ENCODE measurements around the gene LMCD1. TPM values are rescaled to one million over a fixed set of nuclear protein-coding genes. Genes with fewer than 3 reads are reported as not detected.

The LMCD1 gene
- total and polyA plus RNA-seq, 2 of the 4 experiments (the other 2 are of a cell fraction), result 50.0 to 53.8 TPM

DNA sequence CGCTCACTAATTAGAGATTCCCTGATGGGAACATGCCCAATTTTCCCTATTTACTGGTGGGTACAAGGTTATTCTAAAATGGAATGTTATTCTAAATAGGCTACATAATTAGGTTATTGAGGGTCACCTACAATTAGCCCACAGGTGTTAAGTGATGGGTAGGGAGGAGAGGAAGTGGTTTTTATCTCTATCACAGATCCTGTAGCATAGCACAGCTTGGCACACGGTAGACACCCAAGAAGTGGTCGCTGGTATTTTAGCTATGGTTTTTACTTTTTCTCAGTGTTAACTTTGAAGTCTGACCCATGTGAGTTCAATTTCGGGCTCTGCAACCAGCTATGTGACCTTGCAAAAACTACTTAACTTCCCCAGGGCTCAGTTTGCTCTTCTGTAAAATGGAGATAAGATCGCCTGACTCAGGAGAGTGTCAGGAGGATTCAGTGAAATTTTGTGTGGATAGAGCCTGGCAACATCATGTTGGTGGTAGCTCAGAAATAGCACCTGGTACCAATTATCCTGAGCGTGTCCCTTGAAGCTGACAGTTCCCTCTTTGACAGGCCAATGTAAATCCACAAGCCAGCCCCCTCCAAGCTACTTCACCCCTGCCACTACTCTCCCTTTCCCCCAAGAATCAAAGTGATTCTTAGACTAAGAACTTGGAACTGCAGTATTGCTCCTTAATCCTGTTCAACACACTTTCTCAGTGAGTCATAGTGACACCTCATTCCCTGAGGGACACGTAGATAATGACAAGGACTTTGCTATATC, 8.7 kb upstream of the LMCD1 start:
- peak overlapping the region; percentile 35; the same call in 1 of the 2 replicates for H4K91ac ChIP-seq (ENCODE audit: insufficient read depth, low read depth, low read length)
- ChIA-PET CTCF (interaction anchor here (1.5 kb wide), 1 partner anchor 10 kb away, joined by 3 read pairs; no protein-coding TSS in a partner anchor), POLR2A (ENCODE audit: unreplicated experiment) (no interaction called here)
- H3K23ac ChIP-seq (ENCODE audit: low read depth, low read length), result 0 out of 2 replicates have a peak overlapping the region, but pooled peaks have one; percentile 56
- DNase-seq, result no peak
- no TSS peak for BruUV-seq (replicated peaks)
- TF ChIP-seq CHD1 (IDR thresholded peaks at IDR 0.05; ENCODE audit: low read depth, low read length) (no peak), FOS (IDR thresholded peaks at IDR 0.05; ENCODE audit: low read depth, low read length) (peak; percentile 25; the same call in 1 of the 2 replicates)
- peak overlapping the region; percentile 57 for H2BK20ac ChIP-seq (ENCODE audit: low read depth, low read length)
- H2AFZ ChIP-seq (replicated peaks; ENCODE audit: low read length, poor library complexity), result no peak overlapping the region
- H3K14ac ChIP-seq (replicated peaks; ENCODE audit: low read depth, low read length), result peak overlapping the region; percentile 54; the same call in 1 of the 2 replicates
- peaks cover 18% of the 10 kb centered on the region for H3K4me1 ChIP-seq (ENCODE audit: control insufficient read depth, insufficient read depth, low read length)
- H3K4ac ChIP-seq (ENCODE audit: low read depth, low read length), result peak overlapping the region; percentile 57
- H3K56ac ChIP-seq (ENCODE audit: extremely low read depth, insufficient read depth, low read length), result no peak overlapping the region
- H3K79me1 ChIP-seq (ENCODE audit: low read depth in 1 of 2, low read length in 2 of 2), result no peaks in the 10 kb centered on the region
- H4K8ac ChIP-seq (ENCODE audit: low read depth in 2 of 2, low read length in 2 of 2), result no peak overlapping the region; a peak in 1 of 4 replicates
- no peak overlapping the region for H2BK5ac ChIP-seq (ENCODE audit: low read depth, low read length, poor library complexity, severe bottlenecking)
- WGBS, 2 experiments (ENCODE audit: extremely low coverage in 2 of 2, insufficient read length in 1 of 2), result 40% methylated on average over 1 of the region's 7 CpGs; no CpG with 5 or more reads in 1 of the 2 experiments
- no peak overlapping the region for H3K9ac ChIP-seq (ENCODE audit: low read depth, low read length)
- peak overlapping the region; percentile 61 for H2AK5ac ChIP-seq (ENCODE audit: low read depth, low read length)
- H2AK9ac ChIP-seq (replicated peaks; ENCODE audit: low read depth, low read length, poor library complexity), result no peak overlapping the region
- H3K18ac ChIP-seq (ENCODE audit: low read depth, low read length), result peak overlapping the region; percentile 39; the same call in 1 of the 2 replicates
- no peaks in the 10 kb centered on the region for H4K20me1 ChIP-seq (ENCODE audit: insufficient read depth, low read length)
- no peak for ATAC-seq (ENCODE audit: low read depth)
- no peaks in the 10 kb centered on the region for H3K27me3 ChIP-seq (ENCODE audit: control insufficient read depth, insufficient read depth, low read length)
- peak overlapping the region; percentile 37; the same call in 1 of the 2 replicates for H4K5ac ChIP-seq (ENCODE audit: low read depth, low read length)
- peak overlapping the region; percentile 81; the same call in 1 of the 3 replicates for H2BK15ac ChIP-seq (ENCODE audit: low read depth, low read length)
- H3K9me3 ChIP-seq (ENCODE audit: control insufficient read depth, insufficient read depth, low read length), result no peaks in the 10 kb centered on the region
- in situ Hi-C loops (cut with MboI; ENCODE audit: low sequenced_read_pairs) (no loop called here), intact Hi-C loops (cut with micrococcal nuclease) (no loop called here), dilution Hi-C loops (cut with HindIII; ENCODE audit: low sequenced_read_pairs, unreplicated experiment) (no loop called here)
- no peak overlapping the region for H3K27ac ChIP-seq (ENCODE audit: insufficient read depth, low read length)
- H3K4me2 ChIP-seq (ENCODE audit: low read depth, low read length), result no peak overlapping the region; the same call in 1 of the 2 replicates
- H2BK120ac ChIP-seq (ENCODE audit: low read depth, low read length), result peak overlapping the region; percentile 47
- H3K4me3 ChIP-seq (ENCODE audit: insufficient read depth, low read depth, low read length), result no peak overlapping the region
- peaks cover 26% of the 10 kb centered on the region for H3K9me1 ChIP-seq (ENCODE audit: insufficient read depth, low read length)
- H3K36me3 ChIP-seq (ENCODE audit: control insufficient read depth, insufficient read depth, low read length), result no peaks in the 10 kb centered on the region

Measured in IMR-90 (cell line).